PC-9 (cell line): Measurements from ENCODE around the gene ITGA8.
A peak's percentile ranks its signal among the peaks of the same experiment; 100 is the strongest.

Source experiments
- CTCF ChIP-seq: fragments of 200-600 bp; sonication (generic); conservative IDR thresholded peaks from 2 replicates; pipeline ENCODE4 v1.6.1; 2017; ENCODE audit warnings: mixed run types, antibody characterized with exemption, mild to moderate bottlenecking, moderate library complexity
- EZH2 ChIP-seq: fragments of 200-600 bp; sonication (generic); IDR thresholded peaks from 2 replicates; pipeline ENCODE4 v1.8.0; 2017; ENCODE audit warnings: antibody characterized with exemption, low read depth

- TF ChIP-seq EZH2 (no peak), CTCF (0 out of 2 replicates have a peak, but pooled peaks have one; percentile 8)
Observed at GRCh38 chr10:15726042-15726441, 6.3 kb upstream of the ITGA8 start.
